CD4-positive, alpha-beta T cell (primary cell): ENCODE results near the gene ERCC6. TPM values are rescaled to one million over a fixed set of nuclear protein-coding genes. Genes with fewer than 3 reads are reported as not detected.

Experiments used
- ATAC-seq: fragments of 200-7000 bp; cut with Tn5 transposase; one replicate; pipeline ENCODE4 v1.10.0; 2022; ENCODE audit warnings: mild to moderate bottlenecking; ENCODE audit not compliant: poor library complexity
- CTCF ChIA-PET: fragments of 350-600 bp; sonication (Branson Sonifier 250); formaldehyde crosslinking; loops from one replicate; lab custom pipeline; 2021; ENCODE audit warnings: antibody characterized with exemption, inconsistent platforms; lab: Charles Lee
- POLR2A ChIA-PET: fragments of 350-600 bp; sonication (Branson Sonifier 250); formaldehyde crosslinking; loops from one replicate; lab custom pipeline; 2021; ENCODE audit warnings: antibody characterized with exemption, inconsistent platforms; lab: Charles Lee
- DNase-seq, 14 experiments: peaks; one replicate each; pipeline ENCODE4 v3.0.0-alpha.2; 2013 to 2020; ENCODE audit warnings: mixed read lengths in 2 of 14
- H3K27ac ChIP-seq, 2 donors: one replicate each; pipeline versions ENCODE4 v1.5.1 to v1.7.0; 2013; ENCODE audit warnings: low read length in 2 of 2, low read depth in 1 of 2, mild to moderate bottlenecking in 1 of 2
- H3K27me3 ChIP-seq, 2 experiments: 1 replicate in 1 of 2; 2 replicates in 1 of 2; pipeline versions ENCODE4 v1.6.1 to v1.7.0; 2013; ENCODE audit warnings: low read length in 2 of 2, control low read depth in 1 of 2, mild to moderate bottlenecking in 1 of 2, moderate library complexity in 1 of 2; ENCODE audit not compliant: insufficient read depth in 2 of 2, control insufficient read depth in 1 of 2
- H3K36me3 ChIP-seq: one replicate; pipeline ENCODE4 v1.6.1; 2013; ENCODE audit warnings: low read length, control low read depth; ENCODE audit not compliant: insufficient read depth
- H3K4me1 ChIP-seq: one replicate; pipeline ENCODE4 v1.6.1; 2013; ENCODE audit warnings: low read length, control low read depth; ENCODE audit not compliant: insufficient read depth
- H3K4me3 ChIP-seq: one replicate; pipeline ENCODE4 v1.5.1; 2013; ENCODE audit warnings: mild to moderate bottlenecking, low read length, moderate library complexity
- H3K9me3 ChIP-seq, 2 experiments: 1 replicate in 1 of 2; 2 replicates in 1 of 2; pipeline versions ENCODE4 v1.6.1 to v1.7.0; 2013; ENCODE audit warnings: low read length in 2 of 2, mild to moderate bottlenecking in 2 of 2, control low read depth in 1 of 2, moderate library complexity in 1 of 2; ENCODE audit not compliant: control insufficient read depth in 1 of 2, insufficient read depth in 1 of 2
- H3K27ac Mint-ChIP-seq: one replicate; pipeline ENCODE4 v1.8.0; 2020; ENCODE audit warnings: mixed read lengths
- H3K27me3 Mint-ChIP-seq: one replicate; pipeline ENCODE4 v1.8.0; 2021; ENCODE audit warnings: mixed read lengths
- H3K36me3 Mint-ChIP-seq: one replicate; pipeline ENCODE4 v1.8.0; 2021; ENCODE audit warnings: low read depth, mixed read lengths
- H3K4me1 Mint-ChIP-seq: one replicate; pipeline ENCODE4 v1.8.0; 2021; ENCODE audit warnings: low read depth, mixed read lengths
- H3K4me3 Mint-ChIP-seq: one replicate; pipeline ENCODE4 v1.8.0; 2020; ENCODE audit warnings: mild to moderate bottlenecking, mixed read lengths
- H3K9me3 Mint-ChIP-seq: one replicate; pipeline ENCODE4 v1.8.0; 2020; ENCODE audit warnings: mixed read lengths
- intact Hi-C, 2 experiments: fragments of 100-400 bp; cut with DNase I in 1 of 2; cut with micrococcal nuclease in 1 of 2; formaldehyde crosslinking; loops; one replicate each; pipeline versions ENCODE4 v1.15.1 to v1.9.0; 2023 to 2025; cut with DNase I, micrococcal nuclease
- total RNA-seq, 174 experiments: library from RNA in 2 of 174; stranded (reverse) in 2 of 174; gene quantifications; one replicate each; pipeline ENCODE4 v1.2.3 and lab custom pipeline; 2021 to 2026
- TF ChIP-seq, protein P1 (sequence below): fragments of 200-600 bp; IDR thresholded peaks from one replicate; pipeline ENCODE4 v1.8.0; 2022; ENCODE audit warnings: antibody characterized with exemption, mild to moderate bottlenecking

Gene ERCC6
- total RNA-seq, 2 experiments from 2014 or later, result 33.3 to 39.0 TPM

- ATAC-seq, result no peak
- no peak for DNase-seq
- ChIA-PET CTCF (no interaction called here), POLR2A (no interaction called here)
- Mint-ChIP-seq H3K4me1 (no peaks in the 10 kb centered on the region), H3K9me3 (no peaks in the 10 kb centered on the region), H3K4me3 (no peak overlapping the region), H3K36me3 (no peaks in the 10 kb centered on the region), H3K27me3 (peaks cover 45% of the 10 kb centered on the region), H3K27ac (no peak overlapping the region)
- intact Hi-C loops, result no loop called here
- Histone ChIP-seq H3K27me3 (peaks cover 0 to 20% of the 10 kb centered on the region in 2 experiments), H3K27ac (no peak overlapping the region), H3K36me3 (no peaks in the 10 kb centered on the region), H3K4me3 (no peak overlapping the region), H3K9me3 (no peaks in the 10 kb centered on the region), H3K4me1 (no peaks in the 10 kb centered on the region)
- TF ChIP-seq, protein P1, sequence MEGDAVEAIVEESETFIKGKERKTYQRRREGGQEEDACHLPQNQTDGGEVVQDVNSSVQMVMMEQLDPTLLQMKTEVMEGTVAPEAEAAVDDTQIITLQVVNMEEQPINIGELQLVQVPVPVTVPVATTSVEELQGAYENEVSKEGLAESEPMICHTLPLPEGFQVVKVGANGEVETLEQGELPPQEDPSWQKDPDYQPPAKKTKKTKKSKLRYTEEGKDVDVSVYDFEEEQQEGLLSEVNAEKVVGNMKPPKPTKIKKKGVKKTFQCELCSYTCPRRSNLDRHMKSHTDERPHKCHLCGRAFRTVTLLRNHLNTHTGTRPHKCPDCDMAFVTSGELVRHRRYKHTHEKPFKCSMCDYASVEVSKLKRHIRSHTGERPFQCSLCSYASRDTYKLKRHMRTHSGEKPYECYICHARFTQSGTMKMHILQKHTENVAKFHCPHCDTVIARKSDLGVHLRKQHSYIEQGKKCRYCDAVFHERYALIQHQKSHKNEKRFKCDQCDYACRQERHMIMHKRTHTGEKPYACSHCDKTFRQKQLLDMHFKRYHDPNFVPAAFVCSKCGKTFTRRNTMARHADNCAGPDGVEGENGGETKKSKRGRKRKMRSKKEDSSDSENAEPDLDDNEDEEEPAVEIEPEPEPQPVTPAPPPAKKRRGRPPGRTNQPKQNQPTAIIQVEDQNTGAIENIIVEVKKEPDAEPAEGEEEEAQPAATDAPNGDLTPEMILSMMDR, result no peak
Observed at GRCh38 chr10:49564461-49565009, 25.6 kb upstream of the ERCC6 start.

- no peak for ATAC-seq
- Mint-ChIP-seq H3K36me3 (no peaks in the 10 kb centered on the region), H3K4me3 (no peak overlapping the region), H3K27me3 (peaks cover 54% of the 10 kb centered on the region), H3K4me1 (no peaks in the 10 kb centered on the region), H3K9me3 (no peaks in the 10 kb centered on the region), H3K27ac (no peak overlapping the region)
- Histone ChIP-seq H3K9me3 (no peaks in the 10 kb centered on the region), H3K27me3 (peaks cover 6 to 24% of the 10 kb centered on the region in 2 experiments), H3K27ac (no peak overlapping the region), H3K4me3 (no peak overlapping the region), H3K36me3 (no peaks in the 10 kb centered on the region), H3K4me1 (no peaks in the 10 kb centered on the region)
- TF ChIP-seq, protein P1, result no peak
- intact Hi-C loops, result no loop called here
- POLR2A ChIA-PET, result no interaction called here
- no peak for DNase-seq
- CTCF ChIA-PET, result no interaction called here
Observed at GRCh38 chr10:49562893-49563292, 24.0 kb upstream of the ERCC6 start.

DNA sequence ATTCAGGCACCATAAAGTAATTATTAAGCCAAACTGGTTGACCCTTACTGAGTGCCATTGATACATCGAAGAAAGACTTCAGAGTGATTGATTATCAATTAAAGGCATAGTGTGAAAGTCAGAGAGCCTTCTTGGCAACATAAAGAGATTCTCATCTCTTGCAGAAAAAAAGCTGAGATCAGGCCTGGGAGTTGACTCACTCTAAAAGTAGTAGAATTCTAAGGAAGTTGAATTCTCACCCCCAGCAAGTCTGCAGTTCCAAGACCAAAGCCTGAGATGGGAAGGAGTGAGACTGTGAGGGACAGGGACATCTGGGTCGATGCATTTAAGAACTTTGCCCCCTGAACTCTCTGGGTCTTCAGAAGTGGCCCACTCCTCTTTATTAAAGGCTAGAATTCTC is 21.6 kb upstream of the ERCC6 start:
- ATAC-seq (no peak), DNase-seq (no peak)
- H3K27me3 Mint-ChIP-seq, result peaks cover 59% of the 10 kb centered on the region
- H3K4me3 Mint-ChIP-seq, result no peak overlapping the region
- POLR2A ChIA-PET, result no interaction called here
- Histone ChIP-seq H3K9me3 (peaks cover 5 to 11% of the 10 kb centered on the region in 2 experiments), H3K4me3 (no peak overlapping the region), H3K27ac (no peak overlapping the region), H3K4me1 (no peaks in the 10 kb centered on the region), H3K27me3 (peaks cover 6 to 24% of the 10 kb centered on the region in 2 experiments), H3K36me3 (no peaks in the 10 kb centered on the region)
- no peaks in the 10 kb centered on the region for H3K4me1 Mint-ChIP-seq
- H3K9me3 Mint-ChIP-seq, result peaks cover 4% of the 10 kb centered on the region
- intact Hi-C loops, result no loop called here
- TF ChIP-seq, protein P1, result no peak
- no peaks in the 10 kb centered on the region for H3K36me3 Mint-ChIP-seq
- no peak overlapping the region for H3K27ac Mint-ChIP-seq
- CTCF ChIA-PET, result no interaction called here
